Omental fat pad (tissue), 4 donors: ENCODE results near the gene MAB21L2. TPM values are rescaled to one million over a fixed set of nuclear protein-coding genes. Genes with fewer than 3 reads are reported as not detected.
A peak's percentile ranks its signal among the peaks of the same experiment; 100 is the strongest.

ENCODE experiments used
- ATAC-seq: fragments of 150-250 bp; one replicate; pipeline ENCODE4 v1.9.1; 2016; ENCODE audit warnings: mild to moderate bottlenecking, moderate library complexity; ENCODE audit not compliant: low FRiP score
- DNase-seq: peaks from one replicate; pipeline ENCODE4 v3.0.0-alpha.2; 2019; ENCODE audit warnings: low spot score
- CTCF ChIP-seq, 3 donors: fragments of 450-650 bp; IDR thresholded peaks; one replicate each; pipeline ENCODE4 v1.5.1; 2016 to 2017; ENCODE audit warnings: antibody characterized with exemption in 3 of 3, mild to moderate bottlenecking in 3 of 3, moderate library complexity in 2 of 3
- total RNA-seq, 4 donors: library from RNA; depleted of rRNA; stranded (reverse); fragments of >200 nt; gene quantifications; one replicate each; pipeline ENCODE4 v1.1.0, GENCODE V29; 2016

The MAB21L2 gene
- total RNA-seq, 4 donors from 2014 or later, result 3.4 to 25.1 TPM; not detected in 2

GRCh38 chr4:150574678-150575077 lies 7.3 kb upstream of the MAB21L2 start:
- ATAC-seq (no peak), DNase-seq (no peak)
- no peak for TF ChIP-seq CTCF (IDR thresholded peaks at IDR 0.05)

GRCh38 chr4:150577796-150578195 lies 4.2 kb upstream of the MAB21L2 start:
- ATAC-seq (no peak), DNase-seq (no peak)
- TF ChIP-seq CTCF (IDR thresholded peaks at IDR 0.05), result no peak

GRCh38 chr4:150578745-150579501 lies 3.0 kb upstream of the MAB21L2 start:
- no peak for TF ChIP-seq CTCF (IDR thresholded peaks at IDR 0.05)
- ATAC-seq (no peak), DNase-seq (no peak)

GRCh38 chr4:150579551-150580234 lies 2.3 kb upstream of the MAB21L2 start:
- DNase-seq (no peak), ATAC-seq (peak; percentile 31)
- TF ChIP-seq CTCF (IDR thresholded peaks at IDR 0.05), result no peak

- no peak for ATAC-seq
Measured at GRCh38 chr4:150580306-150580705, 1.6 kb upstream of the MAB21L2 start.

GRCh38 chr4:150581056-150581605 lies 820 bp upstream of the MAB21L2 start:
- DNase-seq (no peak), ATAC-seq (no peak)
- TF ChIP-seq CTCF (IDR thresholded peaks at IDR 0.05), result no peak

More at GRCh38 chr4:150580306-150580705, 1.6 kb upstream of the MAB21L2 start:
- no peak for TF ChIP-seq CTCF (IDR thresholded peaks at IDR 0.05)
- DNase-seq, result no peak
